Kidney glomerular epithelial cell (primary cell): ENCODE results near the gene EIF4E3.

Experiments used
- DNase-seq: peaks from one replicate; lab custom pipeline; 2025; lab: John Stamatoyannopoulos, UW

The EIF4E3 gene

DNA sequence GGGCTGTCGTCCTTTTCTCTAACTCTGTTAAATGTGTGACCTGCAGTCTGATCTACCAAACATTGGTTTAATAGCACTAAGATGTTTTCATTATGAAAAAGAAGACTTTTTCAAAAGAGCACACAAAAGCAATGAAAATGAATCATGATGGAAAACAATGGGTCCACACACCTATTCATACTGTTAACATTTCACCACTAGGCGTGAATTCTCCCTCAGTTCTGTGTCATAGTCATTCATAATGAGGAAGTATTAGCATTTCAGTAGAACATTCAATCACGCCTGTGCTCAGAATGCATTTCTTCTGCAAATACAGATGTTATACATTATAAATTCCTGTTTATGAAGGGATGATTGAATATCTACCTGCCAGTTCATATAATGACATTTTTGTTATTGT, 35.9 kb downstream of the EIF4E3 start:
- DNase-seq = peak; percentile 27

- no peak for DNase-seq
Observed at GRCh38 chr3:71688121-71688520, 37.1 kb downstream of the EIF4E3 start.

DNA sequence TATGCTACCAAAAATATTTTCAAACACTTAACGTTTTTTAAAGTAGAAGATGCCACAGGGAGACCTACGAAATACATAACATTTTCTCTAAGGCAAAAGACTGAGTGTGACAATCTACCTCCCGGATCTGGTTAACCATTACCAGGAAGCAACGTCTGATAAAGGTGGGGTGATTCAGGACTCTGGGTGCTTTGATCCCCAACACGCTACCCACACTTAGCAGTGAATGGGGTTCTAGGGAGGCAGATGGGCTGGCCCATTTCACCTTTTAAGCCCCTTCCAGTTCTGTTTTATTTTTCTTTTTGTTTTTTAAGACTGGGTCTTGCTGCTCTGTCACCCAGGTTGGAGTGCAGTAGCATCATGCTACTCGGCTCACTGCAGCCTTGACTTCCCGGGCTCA, 39.5 kb downstream of the EIF4E3 start:
- no peak for DNase-seq

- no peak for DNase-seq
Observed at GRCh38 chr3:71684757-71685386, 40.3 kb downstream of the EIF4E3 start.

- DNase-seq = no peak
Observed at GRCh38 chr3:71684046-71684756, 41.0 kb downstream of the EIF4E3 start.

DNA sequence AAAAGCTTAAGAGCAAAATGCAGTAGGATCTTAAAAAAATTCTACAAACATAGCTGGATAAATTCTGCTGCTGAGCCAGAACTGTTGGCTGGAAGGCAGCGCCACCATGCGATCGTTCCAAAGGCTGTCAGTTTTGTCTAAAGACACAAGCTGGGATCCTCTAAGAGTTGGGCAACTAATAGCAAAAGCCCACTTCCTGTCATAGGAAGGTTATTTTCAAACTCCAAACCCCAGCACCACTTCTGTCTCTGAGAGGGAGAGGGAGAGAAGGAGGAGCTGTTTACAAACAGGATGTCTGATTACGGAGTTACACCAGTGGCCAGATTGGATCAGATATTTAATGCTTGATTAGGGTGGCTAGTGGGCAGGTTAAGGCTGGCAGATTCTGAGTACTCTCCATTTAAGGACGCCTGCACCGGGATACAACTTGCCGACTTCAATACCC, 44.0 kb downstream of the EIF4E3 start:
- DNase-seq = peak; percentile 43

DNA sequence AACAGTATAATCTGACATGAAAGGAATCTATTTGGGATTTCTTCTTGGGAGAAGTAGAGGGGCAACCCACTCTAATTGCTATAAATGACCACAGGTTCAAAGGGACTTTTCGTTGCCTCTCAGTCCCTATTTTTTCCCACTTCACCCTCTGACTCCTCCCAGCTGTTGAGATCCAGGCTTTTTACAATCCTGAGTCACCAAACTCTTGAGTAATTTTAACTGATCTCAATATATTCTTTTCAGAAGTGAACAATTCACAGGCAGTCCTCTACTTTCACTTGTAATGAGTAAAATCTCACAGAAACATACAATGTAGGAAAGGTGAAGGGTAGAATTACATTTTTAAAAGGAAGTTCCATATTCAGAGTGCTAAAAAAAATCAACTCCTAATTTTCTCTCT, 44.6 kb downstream of the EIF4E3 start:
- no peak for DNase-seq

DNA sequence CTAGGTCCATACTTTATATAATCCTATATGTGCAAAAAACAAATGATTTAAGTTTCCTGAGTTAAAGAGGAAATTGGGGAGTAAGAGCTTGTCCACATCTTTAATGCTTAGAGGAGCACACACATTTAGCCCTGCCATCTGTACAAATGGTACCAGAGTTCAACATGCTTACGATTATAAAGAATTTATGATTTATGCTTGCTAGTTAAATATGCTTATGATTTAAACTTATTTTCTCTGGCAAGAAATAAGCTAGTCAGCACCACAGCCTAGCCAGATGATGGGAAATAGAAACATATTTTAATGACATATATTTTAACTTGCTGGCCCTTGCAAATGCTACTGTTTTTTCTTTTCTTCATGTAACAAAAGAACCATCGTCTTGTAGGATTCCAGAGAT, 48.3 kb downstream of the EIF4E3 start:
- DNase-seq = no peak

GRCh38 chr3:71673486-71673885, 51.7 kb downstream of the EIF4E3 start:
- peak; percentile 40 for DNase-seq

DNA sequence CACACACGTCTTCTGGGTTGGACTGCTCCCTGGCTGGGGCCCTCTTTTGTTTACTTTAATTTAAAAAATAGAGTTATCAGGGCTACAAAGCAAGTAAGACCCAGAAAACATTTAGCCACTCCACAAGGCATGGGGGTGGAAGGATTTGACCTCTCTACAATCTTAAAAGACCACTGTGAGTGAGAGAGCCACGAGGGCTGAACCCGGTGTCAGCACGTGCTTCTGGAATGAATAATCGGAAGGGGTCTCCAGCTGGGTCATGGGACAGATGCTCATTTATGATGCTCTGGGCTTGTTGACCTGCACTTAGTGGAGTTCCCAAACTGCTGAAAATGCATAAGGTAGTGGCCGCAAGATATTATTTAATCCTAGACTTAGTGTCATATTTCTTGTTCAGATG, 52.4 kb downstream of the EIF4E3 start:
- DNase-seq = no peak

- DNase-seq = no peak
Observed at GRCh38 chr3:71672340-71672739, 52.9 kb downstream of the EIF4E3 start.

GRCh38 chr3:71671216-71671845, 53.9 kb downstream of the EIF4E3 start:
- DNase-seq = no peak

DNA sequence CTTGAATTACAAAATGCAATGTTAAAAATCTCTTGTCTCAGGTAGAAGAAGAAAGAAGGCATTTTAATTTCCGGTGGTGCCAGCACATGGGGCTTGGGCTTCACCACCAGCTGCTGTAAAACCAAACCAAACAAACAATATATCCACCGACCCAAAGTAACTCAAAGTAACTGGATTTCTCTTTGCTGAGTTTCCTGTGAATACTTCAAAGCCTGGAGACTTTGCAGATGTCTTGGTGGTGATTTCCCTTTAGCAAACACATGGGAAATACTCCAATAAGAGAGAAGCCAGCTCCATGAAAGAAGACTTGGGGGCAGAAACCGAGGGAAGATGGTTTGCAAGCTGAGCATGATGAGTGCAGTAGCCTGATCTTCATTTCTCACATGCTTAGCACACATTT, 62.6 kb downstream of the EIF4E3 start:
- no peak for DNase-seq

DNA sequence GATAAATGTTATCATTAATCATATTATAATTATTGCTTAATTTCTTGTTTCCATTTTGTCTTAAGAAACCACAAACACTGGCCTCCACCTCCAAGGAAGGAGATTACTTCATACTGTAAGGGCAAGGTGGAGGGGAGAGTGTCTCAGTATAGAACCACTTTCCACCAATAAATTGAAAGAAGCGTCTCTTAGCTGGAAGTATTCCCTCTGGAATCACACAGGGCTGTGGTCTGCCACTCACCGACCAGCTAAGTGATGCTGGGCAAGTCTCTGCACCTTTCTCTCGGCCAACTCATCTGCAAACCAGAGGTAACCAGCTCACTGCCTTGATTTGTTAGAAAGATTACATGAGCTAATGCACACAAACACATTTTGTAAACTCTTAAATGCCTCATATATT, 63.1 kb downstream of the EIF4E3 start:
- no peak for DNase-seq

DNA sequence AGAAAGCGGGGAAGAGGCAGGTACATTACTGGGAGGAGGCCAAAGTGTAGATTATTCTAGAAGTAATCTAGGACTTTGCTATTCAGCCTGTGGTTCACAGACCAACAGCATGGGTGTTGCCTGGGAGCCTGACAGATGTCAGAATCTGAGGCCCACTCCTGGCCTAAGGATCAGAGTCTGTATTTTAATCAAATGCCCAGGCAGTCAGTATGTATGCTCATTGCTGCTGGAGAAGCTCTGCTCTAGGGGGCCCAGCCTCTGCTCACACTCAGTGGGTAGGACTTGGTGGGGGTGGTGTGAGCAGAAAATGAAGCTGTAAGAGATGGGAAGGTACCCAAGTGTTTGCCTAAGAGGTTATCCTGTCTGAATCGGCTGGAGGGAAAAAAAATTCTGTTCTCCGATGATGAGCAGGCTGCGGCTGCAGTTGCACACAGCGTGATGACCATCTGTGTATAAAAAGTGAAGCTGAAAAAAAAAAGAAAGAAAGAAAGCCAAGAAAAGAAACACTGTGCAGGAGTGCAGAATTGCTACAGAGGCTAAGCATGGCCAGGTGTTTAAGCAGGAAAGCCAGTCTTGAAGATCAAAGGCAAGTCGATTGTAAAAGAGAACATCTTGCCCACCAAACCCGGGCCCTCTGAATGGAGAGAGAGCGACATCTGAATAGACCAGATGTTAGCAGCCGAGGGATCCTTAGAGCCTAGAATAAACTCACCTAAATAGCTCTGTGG, 65.2 kb downstream of the EIF4E3 start:
- no peak for DNase-seq

DNA sequence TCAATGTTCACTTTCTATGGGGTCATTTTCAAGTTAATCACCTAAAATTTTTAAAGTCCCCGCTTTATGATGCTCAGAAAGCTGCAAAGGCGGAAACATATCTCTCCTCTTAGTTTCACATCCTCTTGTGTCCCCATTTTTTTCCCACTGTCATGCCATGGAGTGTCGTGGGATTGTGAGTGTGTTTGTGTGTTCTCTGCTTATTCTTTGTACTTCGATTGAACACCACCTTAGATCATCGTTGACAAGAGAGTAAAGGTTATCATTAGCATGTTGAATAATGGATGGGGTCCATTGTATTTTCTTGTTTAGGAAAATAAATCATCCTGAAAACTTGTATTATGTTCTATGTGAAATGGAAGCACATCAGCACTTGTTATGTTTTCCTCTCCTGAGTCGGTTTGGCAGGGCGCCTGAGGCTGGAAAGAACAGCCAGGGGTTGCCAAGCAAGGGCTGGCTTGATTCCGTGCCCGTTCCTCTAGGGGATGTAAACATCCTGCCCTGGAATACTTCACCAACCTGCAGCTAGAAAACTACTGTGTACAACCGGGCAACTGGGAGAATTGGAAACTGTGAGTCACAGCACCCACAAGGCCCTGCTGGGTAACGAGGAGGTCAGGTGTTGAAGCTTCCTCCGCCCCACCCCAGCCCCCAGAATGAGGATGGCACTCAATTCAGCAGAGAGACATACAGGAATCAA, 67.2 kb downstream of the EIF4E3 start:
- no peak for DNase-seq

- no peak for DNase-seq
Observed at GRCh38 chr3:71655061-71655460, 70.1 kb downstream of the EIF4E3 start.

- no peak for DNase-seq
Observed at GRCh38 chr3:71653414-71653807, 71.8 kb downstream of the EIF4E3 start.

GRCh38 chr3:71652781-71653413, 72.3 kb downstream of the EIF4E3 start:
- DNase-seq = peak; percentile 8

DNA sequence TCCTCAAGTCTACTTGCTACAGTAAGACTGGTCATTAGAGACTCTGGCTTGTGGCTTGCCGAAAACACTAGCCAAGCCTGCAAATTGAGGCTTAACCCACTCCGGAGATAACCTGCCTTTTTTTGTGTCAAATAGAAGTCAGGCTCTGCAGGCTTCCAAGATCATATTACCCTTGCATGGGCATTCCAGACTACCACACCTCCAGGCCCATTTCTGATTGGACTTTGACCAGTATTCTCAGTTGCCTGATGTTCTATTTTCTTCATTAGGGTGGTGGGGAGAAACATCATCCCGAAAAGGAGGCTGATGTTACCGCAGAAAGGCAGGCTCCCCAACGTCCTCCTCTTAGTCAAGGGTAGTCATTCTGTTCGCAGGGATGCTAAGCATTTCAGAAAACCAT, 73.6 kb downstream of the EIF4E3 start:
- no peak for DNase-seq

DNA sequence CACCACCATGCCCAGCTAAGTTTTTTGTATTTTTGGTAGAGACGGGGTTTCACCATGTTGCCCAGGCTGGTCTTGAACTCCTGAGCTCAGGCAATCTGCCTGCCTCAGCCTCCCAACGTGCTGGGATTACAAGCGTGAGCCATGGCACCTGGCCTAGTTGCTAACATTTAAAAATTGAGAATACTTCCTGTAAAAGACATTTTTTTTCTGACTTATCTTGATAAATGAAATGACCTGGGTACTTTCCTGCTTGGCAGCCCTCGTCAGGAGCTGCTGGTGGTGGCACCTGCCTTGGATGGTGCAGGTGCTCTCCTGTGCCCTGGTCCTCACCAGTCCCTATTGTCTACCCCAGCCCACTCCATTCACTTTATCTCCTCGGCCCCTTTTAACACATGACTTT, 74.8 kb downstream of the EIF4E3 start:
- no peak for DNase-seq

DNA sequence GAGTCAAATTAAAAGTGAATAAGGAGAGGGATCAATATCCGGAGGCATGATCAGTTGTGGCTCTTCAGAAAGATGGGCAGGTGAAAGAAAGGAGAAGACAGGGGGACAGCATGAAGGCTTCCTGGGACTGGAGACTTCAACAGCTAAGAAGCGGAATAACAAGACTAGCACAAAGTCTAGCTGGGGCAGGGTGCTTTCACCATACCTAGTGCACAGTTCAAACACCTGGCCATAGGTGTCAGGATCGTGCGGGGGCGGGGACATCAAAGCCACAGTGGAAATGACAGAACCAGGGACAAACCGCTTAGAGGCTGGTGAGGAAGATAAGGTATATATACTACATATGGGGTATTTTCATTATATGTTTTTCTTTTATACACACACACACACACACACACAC, 75.4 kb downstream of the EIF4E3 start:
- no peak for DNase-seq
